ENCODE results near the gene TMEM132A.

DNA sequence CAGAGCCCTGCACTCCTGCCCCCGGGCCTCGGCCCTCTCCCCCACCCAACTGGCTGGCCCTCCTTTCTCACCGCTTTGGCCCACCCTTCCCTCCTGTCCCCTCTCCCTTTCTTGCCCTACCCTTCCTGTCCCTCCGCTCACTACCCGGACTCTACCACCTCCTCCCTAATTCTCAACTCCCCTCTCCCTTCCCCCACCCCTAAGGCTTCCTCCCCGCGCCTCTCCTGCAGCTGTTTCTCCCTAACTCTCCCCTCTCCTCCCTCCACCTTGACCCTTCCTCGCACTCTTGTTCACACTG is 27.3 kb downstream of the TMEM132A start:
- TF ChIP-seq NR2C2 (IDR thresholded peaks at IDR 0.05; ENCODE audit: borderline replicate concordance, control insufficient read depth, insufficient read length, low read depth) (no peak), NR2F1 (conservative IDR thresholded peaks at IDR 0.05) (no peak), PML (IDR thresholded peaks at IDR 0.05; ENCODE audit: low read length) (no peak), NFIC (IDR thresholded peaks at IDR 0.05; ENCODE audit: low read depth, low read length) (no peak), EZH2 (IDR thresholded peaks at IDR 0.05; ENCODE audit: borderline replicate concordance, control insufficient read depth, low read depth, low read length) (no peak), RFX5 (IDR thresholded peaks at IDR 0.05; ENCODE audit: low read depth, low read length) (no peak), EP300 (IDR thresholded peaks at IDR 0.05; ENCODE audit: borderline replicate concordance in 1 of 2, control insufficient read depth in 1 of 2, low read depth in 2 of 2, low read length in 2 of 2) (no peak), ZNF274 (IDR thresholded peaks at IDR 0.05; ENCODE audit: insufficient read depth, insufficient read length) (no peak), SMC3 (IDR thresholded peaks at IDR 0.05; ENCODE audit: borderline replicate concordance, low read length) (no peak), PAX8 (IDR thresholded peaks at IDR 0.05) (no peak), SREBF2 (IDR thresholded peaks at IDR 0.05; ENCODE audit: low read length) (no peak)
- TF ChIP-seq, protein P1, sequence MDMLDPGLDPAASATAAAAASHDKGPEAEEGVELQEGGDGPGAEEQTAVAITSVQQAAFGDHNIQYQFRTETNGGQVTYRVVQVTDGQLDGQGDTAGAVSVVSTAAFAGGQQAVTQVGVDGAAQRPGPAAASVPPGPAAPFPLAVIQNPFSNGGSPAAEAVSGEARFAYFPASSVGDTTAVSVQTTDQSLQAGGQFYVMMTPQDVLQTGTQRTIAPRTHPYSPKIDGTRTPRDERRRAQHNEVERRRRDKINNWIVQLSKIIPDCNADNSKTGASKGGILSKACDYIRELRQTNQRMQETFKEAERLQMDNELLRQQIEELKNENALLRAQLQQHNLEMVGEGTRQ (IDR thresholded peaks at IDR 0.05; ENCODE audit: borderline replicate concordance, low read depth, low read length), result no peak
- TF ChIP-seq, protein P2, sequence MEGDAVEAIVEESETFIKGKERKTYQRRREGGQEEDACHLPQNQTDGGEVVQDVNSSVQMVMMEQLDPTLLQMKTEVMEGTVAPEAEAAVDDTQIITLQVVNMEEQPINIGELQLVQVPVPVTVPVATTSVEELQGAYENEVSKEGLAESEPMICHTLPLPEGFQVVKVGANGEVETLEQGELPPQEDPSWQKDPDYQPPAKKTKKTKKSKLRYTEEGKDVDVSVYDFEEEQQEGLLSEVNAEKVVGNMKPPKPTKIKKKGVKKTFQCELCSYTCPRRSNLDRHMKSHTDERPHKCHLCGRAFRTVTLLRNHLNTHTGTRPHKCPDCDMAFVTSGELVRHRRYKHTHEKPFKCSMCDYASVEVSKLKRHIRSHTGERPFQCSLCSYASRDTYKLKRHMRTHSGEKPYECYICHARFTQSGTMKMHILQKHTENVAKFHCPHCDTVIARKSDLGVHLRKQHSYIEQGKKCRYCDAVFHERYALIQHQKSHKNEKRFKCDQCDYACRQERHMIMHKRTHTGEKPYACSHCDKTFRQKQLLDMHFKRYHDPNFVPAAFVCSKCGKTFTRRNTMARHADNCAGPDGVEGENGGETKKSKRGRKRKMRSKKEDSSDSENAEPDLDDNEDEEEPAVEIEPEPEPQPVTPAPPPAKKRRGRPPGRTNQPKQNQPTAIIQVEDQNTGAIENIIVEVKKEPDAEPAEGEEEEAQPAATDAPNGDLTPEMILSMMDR (IDR thresholded peaks at IDR 0.05 in 2 of 3, conservative IDR thresholded peaks at IDR 0.05 in 1 of 3; ENCODE audit: control insufficient read depth in 2 of 3, extremely low read depth in 1 of 3, insufficient read depth in 1 of 3, low read depth in 3 of 3, low read length in 3 of 3), result no peak
